Astrocyte (in vitro differentiated cells and primary cell): ENCODE data around the gene GDPD5.

Source experiments
- EZH2 ChIP-seq: IDR thresholded peaks from 2 replicates; pipeline ENCODE4 v1.6.1; 2012; ENCODE audit warnings: mild to moderate bottlenecking, low read length, inconsistent platforms; ENCODE audit not compliant: insufficient read depth
- TF ChIP-seq, protein P1 (sequence below): IDR thresholded peaks from 2 replicates; pipeline ENCODE4 v1.5.1; 2011; ENCODE audit warnings: low read depth, mild to moderate bottlenecking, inconsistent platforms, low read length, moderate library complexity; ENCODE audit not compliant: insufficient read depth

- TF ChIP-seq EZH2 = no peak
- TF ChIP-seq, protein P1, sequence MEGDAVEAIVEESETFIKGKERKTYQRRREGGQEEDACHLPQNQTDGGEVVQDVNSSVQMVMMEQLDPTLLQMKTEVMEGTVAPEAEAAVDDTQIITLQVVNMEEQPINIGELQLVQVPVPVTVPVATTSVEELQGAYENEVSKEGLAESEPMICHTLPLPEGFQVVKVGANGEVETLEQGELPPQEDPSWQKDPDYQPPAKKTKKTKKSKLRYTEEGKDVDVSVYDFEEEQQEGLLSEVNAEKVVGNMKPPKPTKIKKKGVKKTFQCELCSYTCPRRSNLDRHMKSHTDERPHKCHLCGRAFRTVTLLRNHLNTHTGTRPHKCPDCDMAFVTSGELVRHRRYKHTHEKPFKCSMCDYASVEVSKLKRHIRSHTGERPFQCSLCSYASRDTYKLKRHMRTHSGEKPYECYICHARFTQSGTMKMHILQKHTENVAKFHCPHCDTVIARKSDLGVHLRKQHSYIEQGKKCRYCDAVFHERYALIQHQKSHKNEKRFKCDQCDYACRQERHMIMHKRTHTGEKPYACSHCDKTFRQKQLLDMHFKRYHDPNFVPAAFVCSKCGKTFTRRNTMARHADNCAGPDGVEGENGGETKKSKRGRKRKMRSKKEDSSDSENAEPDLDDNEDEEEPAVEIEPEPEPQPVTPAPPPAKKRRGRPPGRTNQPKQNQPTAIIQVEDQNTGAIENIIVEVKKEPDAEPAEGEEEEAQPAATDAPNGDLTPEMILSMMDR = no peak
These were observed 12.0 kb upstream of the GDPD5 start for GRCh38 chr11:75537740-75538139.
